Kidney glomerular epithelial cell (primary cell): ENCODE results near the gene LBHD1.
"Not testable (repeated sequence)": the region's sequence is repeated elsewhere in the genome, so short reads cannot be mapped to it uniquely, and the experiment has no call there.

ENCODE experiments used
- DNase-seq: peaks from one replicate; lab custom pipeline; 2025; lab: John Stamatoyannopoulos, UW

LBHD1 gene

DNA sequence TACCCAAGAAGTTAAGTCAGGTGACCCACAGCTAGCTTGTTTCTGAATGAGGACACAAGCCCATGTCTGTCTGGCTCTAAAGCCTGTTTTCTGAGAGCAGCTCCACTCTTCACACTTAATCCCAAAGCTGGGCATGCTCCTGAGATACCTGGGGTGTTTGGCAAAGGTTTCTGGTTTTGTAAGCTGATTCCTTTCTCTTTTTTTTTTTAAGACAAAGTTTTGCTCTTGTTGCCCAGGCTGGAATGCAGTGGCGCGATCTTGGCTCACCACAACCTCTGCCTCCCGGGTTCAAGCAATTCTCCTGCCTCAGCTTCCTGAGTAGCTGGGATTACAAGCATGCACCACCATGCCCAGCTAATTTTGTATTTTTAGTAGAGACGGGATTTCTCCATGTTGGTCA lies 21.6 kb upstream of the LBHD1 start:
- DNase-seq: not testable (repeated sequence)

DNA sequence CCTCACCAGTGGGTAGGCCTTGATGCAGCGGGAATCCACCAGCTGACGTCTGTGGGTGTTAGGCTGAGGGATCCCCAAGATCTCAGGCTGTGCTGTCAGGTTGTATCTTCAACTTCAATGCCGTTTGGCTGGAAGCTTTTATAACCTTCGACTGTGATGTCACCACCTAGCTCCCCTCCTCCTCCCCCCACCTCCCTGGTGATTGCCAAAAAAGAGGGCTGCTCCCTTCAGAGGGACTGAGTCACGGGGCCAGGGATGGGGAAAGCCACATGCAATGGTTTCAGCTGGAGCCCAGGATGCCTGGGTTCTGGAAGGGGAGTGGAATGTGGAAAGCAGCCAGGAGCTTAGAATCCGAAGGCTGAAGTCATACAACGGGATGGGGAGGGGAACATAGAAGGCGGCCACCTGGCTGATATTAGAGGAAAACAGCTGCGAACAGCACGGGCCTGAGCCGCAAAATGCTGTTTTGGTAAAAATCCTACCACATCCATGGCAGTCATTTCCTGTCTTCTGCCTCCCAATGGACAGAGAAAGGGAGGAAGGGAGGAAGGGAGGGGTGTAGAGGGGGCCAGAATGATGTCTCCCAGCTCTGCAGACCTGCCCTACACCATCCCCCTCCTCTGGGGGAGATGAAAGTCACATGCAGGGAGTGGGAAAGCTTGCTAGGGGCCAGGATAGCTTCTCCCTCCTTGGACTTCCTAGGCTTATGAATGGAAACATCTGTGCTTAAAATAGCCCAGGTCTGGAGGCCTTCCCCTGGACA lies 17.5 kb upstream of the LBHD1 start, which contains the start of gene LRRN4CL:
Gene LRRN4CL, minus strand, starts transcription at position 110 of the 763 bp plus-strand sequence. CDS start 1,022 bp downstream, outside the sequence.
- no peak for DNase-seq

DNA sequence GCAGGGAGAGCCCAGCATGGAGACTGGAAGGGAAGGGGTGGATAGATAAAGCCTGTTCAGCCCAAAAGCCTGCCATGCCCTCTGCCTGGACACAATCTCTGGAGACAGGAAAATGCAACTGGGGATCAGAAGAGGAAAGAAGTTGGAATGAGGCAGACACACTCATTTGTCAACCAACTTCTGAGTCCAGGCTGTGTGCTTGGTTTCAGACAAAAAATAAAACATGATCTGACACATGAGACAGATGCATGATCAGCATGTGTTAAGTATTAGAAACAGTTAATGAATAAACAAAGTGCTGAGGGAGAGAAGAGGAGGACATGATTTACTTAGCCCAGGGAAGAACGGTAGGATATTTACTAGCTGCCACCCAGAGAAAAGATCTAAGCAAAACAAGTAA lies 16.4 kb upstream of the LBHD1 start:
- no peak for DNase-seq

DNA sequence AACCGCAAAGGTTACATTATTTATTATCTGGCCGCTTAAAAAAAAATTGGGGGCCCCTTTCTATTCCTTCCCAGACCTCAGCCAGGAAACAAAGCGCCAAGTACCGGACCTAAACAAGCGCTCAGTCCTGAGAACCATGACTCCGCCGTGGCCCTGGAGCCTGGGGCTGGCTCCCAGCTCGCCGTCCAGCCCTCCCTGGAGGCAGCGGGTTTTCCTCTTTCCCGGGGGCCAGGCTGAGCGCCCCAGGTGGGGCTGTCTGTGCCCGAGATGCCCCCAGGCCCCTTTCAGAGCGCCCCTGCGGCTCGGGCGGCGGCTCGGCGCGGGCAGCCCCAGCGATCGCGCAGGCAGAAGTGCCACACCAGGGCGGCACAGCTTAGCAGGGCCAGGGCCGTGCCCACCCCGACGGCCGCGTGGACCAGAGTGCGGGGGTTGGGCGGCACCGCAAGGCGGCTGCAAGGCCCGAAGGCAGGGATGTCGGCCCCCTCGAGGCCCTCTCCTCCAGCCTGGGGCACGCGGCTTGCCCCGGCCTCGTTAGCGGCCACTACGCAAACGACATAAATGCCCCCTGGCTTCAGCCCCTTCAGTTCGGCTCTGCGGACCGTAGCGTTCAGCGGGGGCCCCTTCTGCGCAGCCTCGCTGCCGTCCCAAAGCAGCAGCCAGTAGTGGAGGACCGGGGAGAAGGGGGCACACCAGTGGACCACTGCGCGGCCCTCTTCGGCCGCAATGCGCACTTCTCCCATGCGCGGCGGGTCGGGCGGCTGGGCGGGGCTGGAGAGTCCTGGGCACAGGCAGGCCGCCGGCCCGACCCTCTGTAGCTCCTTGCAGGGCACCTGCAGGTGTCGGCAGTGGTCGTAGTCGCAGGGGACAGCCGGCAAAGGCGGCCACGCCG lies 15.7 kb upstream of the LBHD1 start:
- DNase-seq: no peak

DNA sequence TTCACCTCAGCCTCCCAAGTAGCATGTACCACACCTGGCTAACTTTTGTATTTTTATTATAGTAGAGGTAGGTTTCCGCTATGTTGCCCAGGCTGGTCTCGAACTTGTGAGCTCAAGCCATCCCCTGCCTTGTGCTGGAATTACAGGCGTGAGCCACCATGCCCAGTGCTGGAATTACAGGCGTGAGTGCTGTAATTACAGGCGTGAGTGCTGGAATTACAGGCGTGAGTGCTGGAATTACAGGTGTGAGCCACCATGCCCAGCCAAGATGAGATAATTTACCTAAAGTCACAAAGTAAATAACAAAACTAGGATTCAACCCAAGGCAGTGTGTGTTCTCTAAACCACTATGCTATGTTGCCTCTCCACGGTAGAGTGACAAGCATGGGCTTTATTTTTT lies 10.5 kb upstream of the LBHD1 start:
- no peak for DNase-seq

DNA sequence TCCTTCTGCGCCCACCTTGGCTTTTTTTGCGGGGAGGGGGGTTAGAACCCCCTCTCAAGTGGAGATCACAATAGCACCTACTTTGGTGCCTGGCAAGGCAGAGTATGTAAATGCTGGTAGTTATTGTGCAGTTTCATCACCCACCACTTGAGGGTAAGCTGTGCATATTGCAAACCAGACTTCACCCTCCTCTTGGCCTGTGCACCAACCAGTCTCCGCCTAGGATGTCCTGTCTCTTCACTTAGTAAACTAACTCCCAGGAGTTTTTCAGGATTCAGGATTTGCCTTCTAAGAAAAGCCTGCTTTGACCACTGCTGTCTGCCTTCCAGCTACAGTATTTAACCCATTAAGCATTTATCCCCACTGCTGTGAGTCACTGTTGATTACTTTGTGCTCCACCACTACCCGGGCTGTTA lies 8.8 kb upstream of the LBHD1 start:
- peak; percentile 74 for DNase-seq

DNA sequence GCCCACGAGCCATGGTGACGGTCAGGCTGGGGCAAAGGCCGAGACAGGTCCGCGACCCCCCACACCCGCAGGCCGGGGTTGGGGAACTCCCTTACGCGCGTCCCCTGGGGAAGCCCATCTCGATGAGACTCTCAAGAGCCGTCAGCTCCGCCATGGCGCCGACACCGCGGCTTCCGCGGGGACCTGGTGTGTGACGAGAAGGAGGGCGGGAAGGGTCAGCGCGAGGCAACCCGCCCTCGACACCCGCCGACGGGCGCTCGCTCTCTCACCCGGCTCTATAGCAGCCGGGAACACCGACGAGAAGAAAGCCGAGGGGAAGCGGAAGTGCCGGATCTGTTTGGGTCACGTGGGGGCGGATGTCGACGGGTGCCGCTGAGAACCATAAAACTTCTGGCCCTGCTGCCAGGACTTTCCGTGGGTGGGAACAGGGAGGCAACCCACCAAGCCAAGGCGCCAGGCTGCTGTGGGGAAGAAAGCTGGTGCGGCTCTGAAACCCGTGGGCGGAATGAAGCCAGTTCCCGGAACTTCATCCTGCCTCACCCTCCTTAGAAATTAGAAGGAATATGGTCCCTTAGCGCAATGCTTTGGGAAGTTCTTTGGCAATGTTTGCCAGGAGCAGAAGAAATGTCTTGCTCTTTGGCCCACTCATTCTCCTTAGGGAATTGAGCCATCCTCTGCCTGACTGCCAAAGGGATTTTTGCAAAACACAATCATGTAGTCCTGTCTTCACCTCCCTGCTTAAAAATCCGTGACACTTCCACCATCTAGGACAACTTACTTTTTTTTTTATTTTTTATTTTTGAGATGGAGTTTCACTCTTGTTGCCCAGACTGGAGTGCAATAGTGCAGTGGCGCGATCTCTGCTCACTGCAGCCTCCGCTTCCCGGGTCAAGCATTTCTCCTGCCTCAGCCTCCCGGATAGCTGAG lies 7.0 kb upstream of the LBHD1 start, which contains the start of gene UBXN1:
Gene UBXN1, minus strand, starts transcription at position 304 of the 927 bp plus-strand sequence. Its CDS starts 150 bp downstream, at position 154.
- peak; percentile 71 for DNase-seq

DNA sequence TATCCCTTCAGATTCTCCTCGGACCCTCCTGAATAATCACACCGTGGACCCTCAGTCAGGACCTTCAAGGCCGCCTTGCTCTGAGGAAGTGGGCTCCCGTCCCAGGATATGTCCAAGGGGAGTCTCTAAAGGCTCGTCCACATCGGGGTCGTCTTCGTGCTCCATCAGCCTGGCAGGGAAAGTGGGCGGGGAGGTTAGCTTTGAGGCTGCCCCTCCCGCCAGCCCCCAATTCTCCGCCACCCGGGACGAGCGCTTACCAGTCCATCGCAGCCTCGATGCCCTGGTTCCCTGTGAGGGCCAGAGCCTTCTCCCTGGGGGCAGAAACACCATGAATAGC lies 6.3 kb upstream of the LBHD1 start:
- no peak for DNase-seq

DNA sequence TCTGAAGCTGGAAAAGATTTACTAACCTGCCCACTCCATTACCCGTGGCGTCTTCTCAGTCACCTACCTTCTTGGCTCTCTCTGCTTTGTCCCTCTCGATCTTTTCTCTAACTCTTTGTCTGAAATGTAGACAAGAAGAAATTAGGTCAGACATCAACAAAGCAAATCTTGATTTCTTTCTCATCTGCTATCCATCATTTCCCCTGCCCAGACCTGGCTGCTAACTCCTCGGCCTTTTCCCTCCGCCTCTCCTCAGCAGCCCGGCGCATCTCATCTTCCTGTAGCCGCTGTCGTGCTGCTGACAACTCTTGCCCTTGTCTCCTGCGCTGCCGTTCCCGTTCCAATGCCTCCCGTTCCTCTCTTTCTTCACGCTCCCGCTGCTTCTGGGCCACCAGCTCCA lies 5.6 kb upstream of the LBHD1 start:
- no peak for DNase-seq

DNA sequence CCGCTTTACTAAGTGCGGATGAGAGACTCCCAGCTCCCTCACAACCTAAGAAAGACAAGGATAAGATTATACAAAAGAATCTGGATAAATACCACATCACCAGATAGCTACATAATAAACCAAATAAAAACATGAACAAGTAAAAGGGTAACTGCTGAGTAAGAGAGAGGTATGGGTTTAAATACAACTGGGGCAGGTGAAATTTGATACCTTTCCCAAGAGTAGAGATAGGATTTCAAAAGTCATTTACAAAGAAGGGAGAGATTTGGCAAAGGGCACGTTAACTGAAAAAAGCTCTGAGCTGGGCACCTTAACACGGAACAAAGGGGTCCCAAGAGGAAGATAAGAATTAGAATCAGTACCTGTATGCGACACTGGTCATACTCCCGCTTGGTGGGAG lies 5.1 kb upstream of the LBHD1 start:
- DNase-seq: no peak

DNA sequence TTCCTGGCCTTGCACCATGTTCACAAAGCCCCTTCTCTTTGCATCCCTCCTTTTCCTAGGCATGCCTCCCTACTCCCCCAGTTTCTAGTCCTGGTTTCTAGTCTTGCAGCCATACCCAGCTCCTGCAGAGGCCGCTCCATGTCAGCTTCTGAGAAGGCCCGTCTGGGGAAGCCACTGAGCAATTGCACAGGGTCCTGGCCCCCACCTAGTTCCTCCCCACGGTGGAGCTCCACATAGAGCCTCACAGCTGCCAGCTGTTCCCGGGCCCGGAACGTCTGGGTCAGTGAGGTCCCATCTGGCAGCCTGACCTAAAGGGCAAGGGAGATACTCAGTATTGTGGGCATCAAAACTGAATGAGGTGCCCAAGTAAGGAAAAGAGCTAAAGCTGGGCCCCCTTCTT lies 4.6 kb upstream of the LBHD1 start:
- DNase-seq: no peak

DNA sequence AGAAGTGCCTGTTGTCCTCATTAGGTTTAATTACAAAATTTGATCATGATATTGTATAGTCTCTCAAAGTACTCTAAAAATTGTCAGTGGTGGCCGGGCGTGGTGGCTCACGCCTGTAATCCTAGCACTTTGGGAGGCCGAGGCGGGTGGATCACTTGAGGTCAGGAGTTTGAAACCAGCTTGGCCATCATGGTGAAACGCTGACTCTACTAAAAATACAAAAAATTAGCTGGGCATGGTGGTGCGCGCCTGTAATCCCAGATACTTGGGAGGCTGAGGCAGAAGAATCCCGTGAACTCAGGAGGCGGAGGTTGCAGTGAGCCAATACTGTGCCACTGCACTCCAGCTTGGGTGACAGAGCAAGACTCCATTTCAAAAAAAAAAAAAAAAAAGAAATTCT lies 3.3 kb upstream of the LBHD1 start:
- not testable (repeated sequence) for DNase-seq

DNA sequence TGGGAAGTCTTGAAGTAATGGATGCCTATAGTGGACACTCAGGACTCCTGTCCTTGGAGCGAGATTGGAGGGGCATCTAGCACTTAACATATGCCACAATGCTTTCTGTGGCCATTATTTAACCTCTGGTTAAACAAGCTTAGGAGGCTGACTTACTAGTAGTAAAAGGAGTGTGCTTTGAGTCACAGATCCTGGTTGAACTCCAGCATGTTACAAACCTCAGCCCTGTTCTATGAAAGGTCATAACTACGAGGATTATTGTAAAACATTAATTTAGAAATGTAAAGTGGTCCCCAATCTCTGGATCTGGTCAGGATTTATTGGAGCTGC lies 1.1 kb upstream of the LBHD1 start:
- no peak for DNase-seq

DNA sequence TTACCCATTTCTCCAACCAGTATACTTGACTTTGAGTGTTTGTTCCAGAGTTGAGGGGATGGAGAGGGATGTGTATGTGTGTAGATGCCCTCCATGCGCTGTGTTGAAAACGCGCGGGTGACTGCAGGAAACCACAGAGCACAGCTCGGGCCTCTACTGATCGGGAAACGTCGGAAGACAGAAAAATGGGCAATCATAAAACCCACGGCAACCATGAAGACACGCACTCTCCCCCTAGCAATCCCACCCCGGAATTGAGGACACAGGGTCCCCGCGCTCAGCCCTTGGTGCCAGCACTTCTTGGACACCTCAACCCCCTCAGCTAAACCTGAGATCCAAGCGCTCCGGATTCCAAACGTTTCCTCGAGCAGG lies 845 bp downstream of the LBHD1 start:
- DNase-seq: no peak

DNA sequence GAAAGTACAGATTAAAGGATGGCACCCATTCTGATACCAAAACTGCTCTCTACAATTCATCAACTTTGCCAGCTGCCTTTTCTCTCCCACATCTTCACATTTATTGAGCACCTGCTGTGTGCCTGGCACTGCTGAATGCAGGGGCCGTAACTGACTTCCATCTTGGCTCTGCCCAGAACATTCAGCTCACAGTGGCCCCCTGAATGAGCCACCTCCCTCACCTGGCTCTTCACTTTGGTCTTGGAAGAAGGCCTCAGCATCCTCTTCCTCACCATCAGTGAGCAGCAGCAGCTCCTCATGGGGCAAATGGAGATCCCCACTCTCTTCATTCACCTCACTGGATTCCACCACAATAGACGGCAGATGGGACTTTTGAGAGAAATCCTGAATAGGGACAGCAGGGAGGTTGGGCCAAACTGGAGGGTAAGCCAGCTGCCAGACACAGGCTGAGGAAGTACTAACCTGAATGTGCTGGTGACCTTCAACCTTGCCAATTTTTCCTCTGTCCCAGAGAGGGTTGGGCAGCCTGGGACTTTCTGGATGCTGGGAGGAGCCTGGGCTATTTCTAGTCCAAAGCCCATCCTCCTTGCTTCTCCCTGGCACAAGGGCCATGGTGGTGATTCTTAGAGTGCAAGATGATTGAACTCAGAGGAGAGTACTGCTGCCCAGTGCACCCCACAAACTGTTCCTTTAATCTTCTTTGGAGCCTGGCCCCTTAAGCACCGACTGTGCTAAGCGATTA lies 2.5 kb downstream of the LBHD1 start:
- no peak for DNase-seq

DNA sequence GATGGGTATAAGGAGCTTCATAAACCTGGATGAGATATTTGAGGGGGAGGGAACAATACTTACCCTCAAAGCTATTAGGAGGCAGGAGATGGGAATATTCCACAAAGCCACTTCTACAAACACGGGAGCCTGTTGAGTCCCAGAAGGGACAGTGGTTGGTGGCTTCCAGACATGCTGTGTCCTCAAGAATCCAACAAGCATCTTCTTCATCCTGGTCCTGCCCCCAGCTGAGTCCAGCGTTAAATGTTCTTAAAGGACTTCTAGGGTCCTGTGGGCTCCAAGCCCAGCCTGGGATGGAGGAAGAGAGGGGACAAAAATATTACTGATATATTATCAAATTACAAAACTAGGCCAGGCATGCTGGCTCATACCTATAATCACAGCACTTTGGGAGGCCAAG lies 4.6 kb downstream of the LBHD1 start:
- DNase-seq: no peak

DNA sequence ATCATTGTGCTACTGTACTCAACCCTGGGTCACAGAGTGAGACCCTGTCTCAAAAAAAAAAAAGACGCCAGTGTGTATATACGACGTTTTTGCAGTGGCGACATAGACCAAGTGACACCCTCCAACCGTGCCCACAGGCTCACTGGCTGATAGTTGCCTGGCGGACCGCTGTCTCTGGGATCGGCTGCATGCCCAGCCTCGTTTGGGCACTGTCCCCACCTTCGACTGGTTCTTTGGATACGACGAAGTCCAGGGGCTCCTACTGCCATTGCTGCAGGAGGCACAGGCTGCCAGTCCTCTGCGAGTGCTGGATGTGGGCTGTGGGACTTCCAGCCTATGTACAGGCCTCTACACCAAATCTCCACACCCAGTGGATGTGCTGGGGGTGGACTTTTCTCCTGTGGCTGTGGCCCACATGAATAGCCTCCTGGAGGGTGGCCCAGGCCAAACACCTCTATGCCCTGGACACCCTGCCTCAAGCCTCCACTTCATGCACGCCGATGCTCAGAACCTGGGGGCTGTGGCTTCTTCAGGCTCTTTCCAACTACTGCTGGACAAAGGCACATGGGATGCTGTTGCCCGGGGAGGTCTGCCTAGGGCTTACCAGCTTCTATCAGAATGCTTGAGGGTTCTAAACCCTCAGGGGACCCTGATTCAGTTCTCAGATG lies 5.7 kb downstream of the LBHD1 start:
- no peak for DNase-seq

DNA sequence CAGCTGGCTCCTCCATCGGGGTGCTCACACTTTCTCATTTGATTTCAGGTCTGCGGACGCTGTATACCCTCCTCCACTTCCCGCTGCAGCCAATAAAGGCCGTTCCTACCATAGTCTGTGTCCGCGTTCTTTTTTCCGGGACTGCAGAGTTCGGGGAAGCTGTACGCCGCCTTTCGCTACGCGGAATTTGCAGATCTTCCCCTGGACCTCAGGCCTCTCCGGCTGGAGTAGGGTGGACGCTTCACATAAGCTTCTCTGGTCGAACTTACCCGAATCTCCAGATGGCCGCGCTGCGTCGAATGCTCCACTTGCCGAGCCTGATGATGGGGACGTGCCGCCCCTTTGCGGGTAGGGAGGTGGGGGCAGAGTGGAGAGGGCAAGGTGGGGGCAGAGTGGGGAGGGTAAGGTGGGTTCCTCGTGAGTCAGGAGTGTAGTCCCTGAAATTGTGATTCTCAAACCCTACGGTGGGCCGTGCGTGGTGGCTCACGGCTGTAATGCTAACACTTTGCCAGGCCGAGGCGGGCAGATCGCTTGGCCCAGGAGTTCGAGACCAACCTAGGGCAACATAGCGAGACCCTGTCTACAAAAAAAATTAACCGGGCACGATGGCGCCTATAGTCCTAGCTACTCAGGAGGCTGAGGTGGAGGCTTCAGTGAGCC lies 6.3 kb downstream of the LBHD1 start:
- DNase-seq: no peak

DNA sequence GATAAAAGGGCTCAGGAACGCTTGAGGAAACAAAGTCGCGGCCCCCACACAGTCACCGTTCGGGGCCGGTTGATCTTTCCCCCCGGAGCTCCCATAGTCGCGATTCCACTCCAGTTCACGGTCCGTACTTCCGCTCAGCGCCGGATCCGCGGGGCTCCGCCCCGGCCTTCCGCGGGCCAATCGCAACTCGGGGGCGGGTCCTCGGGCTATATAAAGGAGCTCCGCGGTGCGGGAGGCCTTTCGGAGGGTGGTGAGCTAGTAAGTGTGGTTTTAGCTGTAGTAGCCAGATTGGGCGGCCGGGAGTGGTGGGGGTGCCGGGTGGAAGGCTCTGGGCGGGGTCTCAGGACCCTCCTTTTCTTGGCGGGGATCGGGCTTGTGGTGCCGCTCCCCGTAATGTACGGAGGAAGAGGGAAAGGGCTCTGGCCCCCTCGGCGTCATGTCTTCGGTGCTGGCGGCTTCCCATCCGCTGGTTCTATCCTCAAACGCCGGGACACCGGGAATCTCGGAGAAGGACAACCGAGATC lies 6.9 kb downstream of the LBHD1 start, which contains the start of the genes C11orf98 and CSKMT:
Gene C11orf98, minus strand, starts transcription at position 136 of the 524 bp plus-strand sequence. Its CDS starts 41 bp downstream, at position 95.
Gene CSKMT, plus strand, starts transcription at position 238 of the 524 bp plus-strand sequence. CDS start 568 bp downstream, outside the sequence.
- peak; percentile 93 for DNase-seq
